Ovary (tissue), 3 donors: Measurements from ENCODE around the gene CNOT3.
"Not testable (repeated sequence)": the region's sequence is repeated elsewhere in the genome, so short reads cannot be mapped to it uniquely, and the experiment has no call there.

ENCODE experiments used
- CTCF ChIP-seq, 3 donors: fragments of 450-650 bp in 2 of 3; fragments of 200-600 bp in 1 of 3; IDR thresholded peaks; one replicate each; pipeline versions ENCODE4 v1.5.1 to v1.8.0; 2016 to 2022; ENCODE audit warnings: antibody characterized with exemption in 3 of 3, mild to moderate bottlenecking in 1 of 3
- POLR2A ChIP-seq: fragments of 450-650 bp; IDR thresholded peaks from one replicate; pipeline ENCODE4 v1.6.1; 2017; ENCODE audit warnings: antibody characterized with exemption, mild to moderate bottlenecking, moderate library complexity
- donor health status: DM: no; HTN: no; CAD: no.

DNA sequence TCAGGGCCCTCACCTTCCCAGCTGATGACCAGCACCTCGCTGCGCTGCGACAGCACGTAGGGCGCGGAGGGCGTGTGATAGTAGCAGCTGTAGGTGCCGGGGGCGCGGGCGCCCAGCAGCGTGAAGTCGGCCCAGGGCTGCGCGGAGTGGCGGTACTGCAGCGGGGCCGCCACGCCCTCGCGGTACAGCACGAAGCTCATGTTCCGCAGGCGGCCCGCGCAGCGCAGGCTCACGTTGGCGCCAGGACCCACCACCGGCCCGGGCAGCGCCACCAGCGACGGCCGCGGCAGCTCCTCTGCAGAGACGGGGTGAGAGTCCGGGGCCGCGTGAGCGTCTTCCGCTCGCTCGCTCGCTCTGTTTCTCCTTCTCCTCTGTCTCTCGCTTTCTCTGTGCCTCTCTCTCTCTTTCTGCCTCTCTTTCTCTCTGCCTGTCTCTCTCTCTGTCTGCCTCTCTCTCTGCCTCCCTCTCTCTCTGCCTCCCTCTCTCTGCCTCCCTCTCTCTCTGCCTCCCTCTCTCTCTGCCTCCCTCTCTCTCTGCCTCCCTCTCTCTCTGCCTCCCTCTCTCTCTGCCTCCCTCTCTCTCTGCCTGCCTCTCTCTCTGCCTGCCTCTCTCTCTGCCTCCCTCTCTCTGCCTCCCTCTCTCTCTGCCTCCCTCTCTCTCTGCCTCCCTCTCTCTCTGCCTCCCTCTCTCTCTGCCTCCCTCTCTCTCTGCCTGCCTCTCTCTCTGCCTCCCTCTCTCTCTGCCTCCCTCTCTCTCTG, 41.5 kb upstream of the CNOT3 start:
- not testable (repeated sequence) for TF ChIP-seq CTCF (IDR thresholded peaks at IDR 0.05); POLR2A
